Fibroblast of peridontal ligament (primary cell): ENCODE data around the gene C14orf132.

Experiments
- DNase-seq: peaks from one replicate; pipeline ENCODE4 v3.0.0-alpha.2; 2010; ENCODE audit errors: extremely low read depth

C14orf132 gene

GRCh38 chr14:96119947-96120346 lies 80.8 kb downstream of the C14orf132 start:
- DNase-seq = no peak

GRCh38 chr14:96120392-96120791 lies 81.2 kb downstream of the C14orf132 start:
- DNase-seq = no peak

DNA sequence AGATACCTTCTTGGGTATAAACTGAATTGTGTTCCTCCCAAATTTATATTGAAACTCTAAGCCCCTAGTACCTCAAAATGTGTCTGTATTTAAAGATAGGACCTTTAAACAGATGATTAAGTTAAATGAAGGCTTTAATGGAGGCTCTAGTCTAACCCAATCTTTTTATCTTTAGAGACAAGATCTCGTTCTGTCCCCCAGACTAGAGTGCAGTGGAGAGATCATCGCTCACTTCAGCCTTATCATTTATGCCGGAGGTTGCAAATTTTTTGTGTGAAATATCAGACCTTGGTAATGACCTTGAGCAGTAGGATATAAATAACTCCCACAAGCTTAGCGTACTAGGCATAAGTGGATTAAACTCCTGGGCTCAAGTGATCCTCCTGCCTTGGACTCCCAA lies 81.8 kb downstream of the C14orf132 start:
- no peak for DNase-seq

GRCh38 chr14:96121660-96122395 lies 82.7 kb downstream of the C14orf132 start:
- DNase-seq = peak; percentile 80

DNA sequence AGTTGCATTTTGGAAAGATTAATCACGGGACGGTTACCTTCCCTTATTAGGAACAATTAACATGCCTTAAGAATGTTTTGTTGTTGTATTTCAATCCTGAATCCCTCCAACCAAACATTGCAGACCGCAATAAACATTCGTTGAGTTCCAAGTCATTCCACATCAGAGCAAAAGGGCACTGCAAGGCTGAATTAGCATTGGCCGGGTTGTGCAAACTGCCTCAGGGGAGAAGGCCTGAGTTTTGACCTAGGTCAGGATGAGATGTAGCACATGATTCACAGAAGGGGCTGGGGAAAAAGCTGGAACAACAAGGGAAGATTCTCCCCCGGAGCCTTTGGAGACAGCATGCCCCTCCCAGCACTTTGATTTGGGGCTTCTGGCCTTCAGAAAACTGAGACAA lies 83.3 kb downstream of the C14orf132 start:
- DNase-seq = peak; percentile 88

DNA sequence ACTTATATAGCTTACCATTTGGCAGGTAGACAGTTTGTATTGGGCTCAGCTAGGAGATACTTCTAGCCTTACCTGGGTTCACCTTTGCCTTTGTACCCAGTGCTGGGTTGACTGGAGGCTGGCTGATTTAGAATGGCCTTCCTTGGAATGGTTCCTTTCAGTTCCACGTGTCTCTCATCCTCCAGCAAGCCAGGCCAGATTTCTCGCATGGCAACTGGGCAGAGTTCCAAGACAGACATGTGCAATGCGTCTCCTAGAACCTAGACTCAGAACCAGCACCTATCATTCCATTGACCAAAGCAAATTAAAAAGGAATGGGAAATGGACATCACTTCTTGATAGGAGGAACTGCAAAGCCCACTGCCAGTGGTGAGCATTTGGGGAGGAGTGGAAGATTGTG lies 86.4 kb downstream of the C14orf132 start:
- no peak for DNase-seq

GRCh38 chr14:96126339-96126782 lies 87.2 kb downstream of the C14orf132 start:
- peak; percentile 61 for DNase-seq

DNA sequence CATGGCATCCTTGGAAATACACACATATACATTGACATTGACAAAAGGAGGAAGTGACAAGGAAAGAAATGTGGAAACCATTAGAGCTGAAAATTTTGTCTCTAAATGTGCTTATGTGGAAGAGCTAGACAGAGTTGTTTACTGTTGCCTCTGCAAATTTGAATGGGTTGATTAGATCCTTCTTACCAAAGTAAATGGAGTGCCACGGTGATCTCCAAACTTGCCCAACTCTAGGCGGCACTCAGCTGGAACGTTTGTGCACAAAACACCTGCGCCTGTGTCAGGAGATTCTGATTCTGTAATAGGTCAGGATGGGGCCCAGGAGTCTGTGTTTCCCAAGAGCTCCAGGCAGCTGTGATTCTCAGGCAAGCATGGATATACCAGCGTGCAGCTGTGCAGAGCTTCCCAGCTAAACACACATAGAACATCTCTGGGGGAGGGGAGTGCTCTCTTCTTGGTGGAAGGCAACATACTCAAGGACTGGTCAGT lies 87.7 kb downstream of the C14orf132 start:
- no peak for DNase-seq

GRCh38 chr14:96129128-96129736 lies 90.1 kb downstream of the C14orf132 start:
- no peak for DNase-seq

DNA sequence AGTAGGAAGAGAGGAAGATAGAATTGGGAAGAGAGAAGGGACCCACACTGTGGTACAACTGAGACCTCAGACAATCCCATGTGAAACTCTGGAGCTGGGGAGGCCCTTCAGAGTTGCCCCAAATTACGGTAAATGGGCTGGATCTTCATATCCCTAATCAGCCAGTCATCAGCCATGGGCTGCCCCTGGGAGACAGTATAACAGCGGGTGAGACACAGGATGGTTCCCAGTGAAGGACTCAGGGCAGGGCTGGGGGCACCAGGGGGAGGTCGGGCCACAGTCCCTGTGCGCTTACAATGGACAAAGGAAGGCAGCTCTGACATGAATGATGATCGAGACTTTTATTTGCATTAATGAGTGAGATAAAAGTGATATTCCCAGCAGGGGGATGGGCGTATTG lies 91.2 kb downstream of the C14orf132 start:
- DNase-seq = no peak

DNA sequence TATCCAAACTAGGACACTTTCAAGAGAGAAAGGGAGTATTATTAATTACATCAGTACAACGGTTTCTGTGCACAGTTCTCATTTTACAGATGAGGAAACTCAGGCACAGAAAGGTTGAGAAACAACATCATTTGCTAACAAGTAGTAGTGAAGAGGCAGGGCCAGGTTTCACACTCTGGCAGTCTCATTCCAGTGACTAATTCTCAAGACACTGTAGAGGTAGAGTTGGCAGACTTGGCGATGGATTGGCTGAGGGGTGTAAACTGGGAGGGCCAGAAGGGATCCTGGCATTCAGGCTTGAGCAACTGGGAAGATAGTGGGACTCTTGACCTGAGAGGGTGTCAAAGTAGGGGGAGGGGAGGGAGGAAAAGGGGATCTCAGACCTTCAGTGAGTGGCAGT lies 91.7 kb downstream of the C14orf132 start:
- no peak for DNase-seq

DNA sequence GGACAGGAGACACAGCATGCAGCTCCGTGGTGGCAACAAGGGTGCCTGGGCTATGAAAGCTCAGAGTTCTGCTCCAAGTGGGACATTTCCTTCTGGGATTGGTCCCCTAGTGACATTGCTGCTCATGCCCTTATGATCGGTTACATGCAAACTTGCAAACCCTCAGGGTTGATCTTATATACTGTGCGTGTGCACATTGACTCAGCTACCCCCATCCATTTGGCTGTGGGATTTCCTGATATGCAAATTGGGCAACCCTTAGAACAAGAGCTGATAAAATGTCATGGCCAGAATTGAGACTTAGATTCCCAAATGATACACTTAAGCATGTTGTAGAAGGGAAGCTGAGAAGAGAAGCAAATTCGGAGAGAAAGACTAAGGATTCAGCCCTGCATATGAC lies 92.7 kb downstream of the C14orf132 start:
- no peak for DNase-seq

DNA sequence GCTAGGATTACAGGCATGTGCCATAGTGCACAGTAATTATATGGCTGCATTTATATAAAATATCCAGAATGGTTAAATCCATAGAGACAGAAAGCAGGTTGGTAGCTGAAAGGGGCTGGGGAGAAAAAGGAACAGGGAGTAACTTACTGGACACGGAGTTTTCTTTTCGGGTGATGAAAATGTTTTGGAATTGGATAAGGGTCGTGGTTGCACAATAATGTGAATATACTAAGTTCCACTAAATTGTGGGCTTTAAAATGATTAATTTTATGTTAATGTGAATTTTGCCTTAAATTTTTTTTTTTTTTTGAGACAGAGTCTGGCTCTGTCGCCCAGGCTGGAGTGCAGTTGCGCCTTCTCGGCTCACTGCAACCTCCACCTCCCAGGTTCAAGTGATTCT lies 95.3 kb downstream of the C14orf132 start:
- no peak for DNase-seq

DNA sequence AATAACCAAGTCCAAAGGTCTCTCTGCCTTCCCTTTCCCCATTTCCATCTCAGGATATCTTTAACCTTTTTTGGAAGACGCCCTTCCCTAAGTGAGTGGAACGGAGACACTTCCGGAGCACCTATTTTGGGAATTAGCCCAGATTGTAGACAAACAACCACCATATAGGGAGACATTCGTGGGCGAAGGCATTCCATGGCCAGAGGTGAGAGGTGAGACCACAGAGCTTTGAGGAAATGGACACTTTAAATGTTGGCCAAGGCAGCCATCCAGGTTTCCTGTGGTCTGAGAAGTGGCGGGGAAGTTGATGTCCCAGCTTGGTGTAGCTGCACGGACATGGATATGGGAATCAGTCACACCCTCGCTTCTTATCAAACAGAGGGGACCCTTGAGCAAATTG lies 96.1 kb downstream of the C14orf132 start:
- no peak for DNase-seq

DNA sequence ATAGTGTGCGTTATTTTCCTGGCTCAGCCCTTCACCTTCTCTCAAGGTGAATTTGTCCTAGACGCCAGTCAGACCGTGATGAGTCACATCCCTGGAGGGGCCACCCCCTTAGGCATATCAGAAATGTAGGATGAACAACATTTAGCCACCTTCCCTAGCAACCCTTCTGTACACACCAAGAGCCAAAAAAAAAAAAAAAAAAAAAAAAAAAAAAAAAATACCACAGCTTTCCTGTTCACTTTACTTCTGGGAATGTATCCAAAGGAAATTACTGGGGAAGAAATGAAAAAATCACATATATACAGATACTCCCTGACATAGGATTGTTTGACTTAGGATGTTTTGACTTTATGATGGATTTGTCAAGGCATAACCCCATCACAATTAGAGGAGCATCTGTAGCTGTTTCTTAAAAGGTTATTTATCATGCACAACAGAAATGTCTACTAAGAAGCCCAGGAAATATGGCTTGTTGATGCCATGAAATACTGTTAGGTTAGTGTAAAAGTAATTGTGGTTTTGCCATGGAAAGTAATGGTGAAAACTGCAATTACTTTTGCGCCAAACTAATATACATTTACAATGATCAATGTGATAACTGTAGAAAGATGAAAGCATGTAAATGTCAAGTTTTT lies 97.3 kb downstream of the C14orf132 start:
- DNase-seq = peak; percentile 83

DNA sequence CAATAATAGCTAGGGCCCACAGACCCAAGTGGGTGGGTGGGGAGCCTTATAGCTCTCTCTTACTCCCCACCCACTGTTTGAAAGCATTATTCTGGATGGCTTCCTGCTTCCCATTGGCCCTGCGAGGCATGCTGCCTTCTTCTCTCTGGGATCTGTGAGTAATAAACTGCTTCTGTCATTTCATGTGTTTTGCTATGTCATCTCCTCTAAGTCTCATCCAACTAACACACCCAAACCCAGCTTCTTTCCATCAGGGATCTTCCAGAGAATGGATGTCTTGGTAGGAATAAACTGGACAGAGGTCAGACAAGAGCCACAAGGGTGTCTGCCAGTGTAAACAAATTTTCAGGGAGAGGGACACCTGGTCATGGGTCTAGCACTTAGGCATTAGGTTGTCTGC lies 99.1 kb downstream of the C14orf132 start:
- DNase-seq = peak; percentile 36

DNA sequence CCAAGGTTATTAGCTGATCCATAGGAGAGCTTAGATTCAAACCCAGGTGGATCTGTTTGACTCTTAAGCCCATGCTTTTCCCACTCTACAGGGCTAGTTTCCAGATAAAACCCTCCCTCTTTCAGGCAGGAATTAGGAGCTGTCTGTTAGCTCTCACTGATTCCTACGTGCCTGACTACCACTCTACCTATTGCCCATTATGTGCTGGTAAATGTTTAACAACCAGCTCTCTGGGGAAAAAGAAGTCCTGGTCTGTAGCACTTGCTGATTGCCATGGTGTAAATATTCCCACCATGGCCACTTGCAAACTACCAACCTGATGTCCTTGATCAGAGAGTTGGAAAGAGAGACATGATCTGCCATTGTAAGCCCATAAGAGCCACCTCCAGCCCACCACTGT lies 100.0 kb downstream of the C14orf132 start:
- DNase-seq = no peak

DNA sequence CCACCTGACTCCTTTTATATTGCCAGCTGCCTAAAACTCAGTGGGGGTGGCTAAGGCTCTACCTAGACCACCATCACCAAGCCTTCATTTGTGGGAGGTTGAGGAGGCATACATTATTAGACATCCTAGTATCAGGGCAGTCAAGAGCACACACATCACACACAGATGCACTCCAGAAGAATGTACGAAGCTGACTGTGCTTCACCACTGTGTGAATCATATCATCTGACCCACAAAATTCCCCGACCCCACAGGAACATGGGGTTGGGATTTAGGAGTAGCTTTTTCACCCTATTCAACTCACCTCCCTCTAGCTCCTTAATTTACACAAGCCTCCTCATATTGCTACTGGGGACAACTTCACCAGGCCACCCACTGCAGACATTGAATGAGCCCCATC lies 100.7 kb downstream of the C14orf132 start:
- DNase-seq = peak; percentile 52

GRCh38 chr14:96140952-96141351 lies 101.8 kb downstream of the C14orf132 start:
- no peak for DNase-seq
